Trophoblast cell (in vitro differentiated cells and primary cell): ENCODE data around the gene NT5DC1.

Experiments used
- DNase-seq, 2 donors: peaks; one replicate each; pipeline ENCODE4 v3.0.0-alpha.2; 2016
- H2AFZ ChIP-seq: 2 replicates; pipeline ENCODE4 v1.6.1; 2013; ENCODE audit warnings: low read length, moderate library complexity, mild to moderate bottlenecking; ENCODE audit not compliant: insufficient read depth, poor library complexity
- H2AK5ac ChIP-seq: 2 replicates; pipeline ENCODE4 v1.6.1; 2013; ENCODE audit warnings: mild to moderate bottlenecking, low read length
- H2BK120ac ChIP-seq: 2 replicates; pipeline ENCODE4 v1.6.1; 2013; ENCODE audit warnings: low read length, mild to moderate bottlenecking, moderate library complexity; ENCODE audit not compliant: insufficient read depth, poor library complexity
- H2BK12ac ChIP-seq: 2 replicates; pipeline ENCODE4 v1.6.1; 2013; ENCODE audit warnings: mild to moderate bottlenecking, low read length, moderate library complexity
- H2BK5ac ChIP-seq: 2 replicates; pipeline ENCODE4 v1.6.1; 2013; ENCODE audit warnings: low read length, low read depth, moderate library complexity, mild to moderate bottlenecking; ENCODE audit not compliant: poor library complexity
- H3K14ac ChIP-seq: 2 replicates; pipeline ENCODE4 v1.6.1; 2013; ENCODE audit warnings: mild to moderate bottlenecking, low read length
- H3K18ac ChIP-seq: 2 replicates; pipeline ENCODE4 v1.6.1; 2013; ENCODE audit warnings: mild to moderate bottlenecking, low read length
- H3K23ac ChIP-seq: 2 replicates; pipeline ENCODE4 v1.6.1; 2013; ENCODE audit warnings: low read length
- H3K27ac ChIP-seq: 2 replicates; pipeline ENCODE4 v1.5.1; 2013; ENCODE audit warnings: low read depth, mild to moderate bottlenecking, inconsistent platforms, low read length, moderate library complexity
- H3K27me3 ChIP-seq: 2 replicates; pipeline ENCODE4 v1.6.1; 2013; ENCODE audit warnings: inconsistent platforms, mild to moderate bottlenecking, low read length, moderate library complexity; ENCODE audit not compliant: insufficient read depth
- H3K36me3 ChIP-seq, 2 experiments: 1 replicate in 1 of 2; 2 replicates in 1 of 2; pipeline ENCODE4 v1.6.1; 2013; ENCODE audit warnings: low read length in 2 of 2, mild to moderate bottlenecking in 2 of 2, moderate library complexity in 1 of 2; ENCODE audit not compliant: insufficient read depth in 2 of 2, control insufficient read depth in 1 of 2
- H3K4ac ChIP-seq: 2 replicates; pipeline ENCODE4 v1.6.1; 2013; ENCODE audit warnings: low read depth, mild to moderate bottlenecking, low read length, moderate library complexity
- H3K4me1 ChIP-seq, 2 experiments: 1 replicate in 1 of 2; 2 replicates in 1 of 2; pipeline ENCODE4 v1.6.1; 2013; ENCODE audit warnings: low read length in 2 of 2, mild to moderate bottlenecking in 2 of 2, moderate library complexity in 1 of 2; ENCODE audit not compliant: insufficient read depth in 2 of 2, control insufficient read depth in 1 of 2
- H3K4me2 ChIP-seq: 2 replicates; pipeline ENCODE4 v1.6.1; 2013; ENCODE audit warnings: inconsistent platforms, mild to moderate bottlenecking, low read length, moderate library complexity
- H3K4me3 ChIP-seq: 2 replicates; pipeline ENCODE4 v1.5.1; 2013; ENCODE audit warnings: mild to moderate bottlenecking, low read depth, low read length, inconsistent platforms
- H3K79me1 ChIP-seq: one replicate; pipeline ENCODE4 v1.6.1; 2013; ENCODE audit warnings: low read length
- H3K79me2 ChIP-seq: 2 replicates; pipeline ENCODE4 v1.6.1; 2013; ENCODE audit warnings: low read length, mild to moderate bottlenecking; ENCODE audit not compliant: control insufficient read depth, insufficient read depth, poor library complexity
- H3K9ac ChIP-seq: 2 replicates; pipeline ENCODE4 v1.6.1; 2013; ENCODE audit warnings: mild to moderate bottlenecking, low read length
- H3K9me3 ChIP-seq: 2 replicates; pipeline ENCODE4 v1.6.1; 2013; ENCODE audit warnings: low read depth, mild to moderate bottlenecking, control low read depth, inconsistent platforms, low read length; ENCODE audit not compliant: insufficient read depth
- H4K12ac ChIP-seq: 2 replicates; pipeline ENCODE4 v1.6.1; 2013; ENCODE audit warnings: low read depth, mild to moderate bottlenecking, low read length, moderate library complexity
- H4K8ac ChIP-seq: 2 replicates; pipeline ENCODE4 v1.6.1; 2013; ENCODE audit warnings: low read depth, mild to moderate bottlenecking, low read length, moderate library complexity
- H4K91ac ChIP-seq: one replicate; pipeline ENCODE4 v1.6.1; 2013; ENCODE audit warnings: low read depth, mild to moderate bottlenecking, low read length, moderate library complexity
- WGBS: extraction: QIAGEN DNeasy Blood & Tissue Kit; methylation state at CpG from one replicate; pipeline ENCODE4 v1.1.7; 2013; ENCODE audit warnings: missing lambda C conversion rate; ENCODE audit not compliant: insufficient read length, insufficient coverage; ENCODE audit errors: extremely low coverage; 5-methylcytosine and 5-hydroxymethylcytosine counted together

NT5DC1 gene

DNA sequence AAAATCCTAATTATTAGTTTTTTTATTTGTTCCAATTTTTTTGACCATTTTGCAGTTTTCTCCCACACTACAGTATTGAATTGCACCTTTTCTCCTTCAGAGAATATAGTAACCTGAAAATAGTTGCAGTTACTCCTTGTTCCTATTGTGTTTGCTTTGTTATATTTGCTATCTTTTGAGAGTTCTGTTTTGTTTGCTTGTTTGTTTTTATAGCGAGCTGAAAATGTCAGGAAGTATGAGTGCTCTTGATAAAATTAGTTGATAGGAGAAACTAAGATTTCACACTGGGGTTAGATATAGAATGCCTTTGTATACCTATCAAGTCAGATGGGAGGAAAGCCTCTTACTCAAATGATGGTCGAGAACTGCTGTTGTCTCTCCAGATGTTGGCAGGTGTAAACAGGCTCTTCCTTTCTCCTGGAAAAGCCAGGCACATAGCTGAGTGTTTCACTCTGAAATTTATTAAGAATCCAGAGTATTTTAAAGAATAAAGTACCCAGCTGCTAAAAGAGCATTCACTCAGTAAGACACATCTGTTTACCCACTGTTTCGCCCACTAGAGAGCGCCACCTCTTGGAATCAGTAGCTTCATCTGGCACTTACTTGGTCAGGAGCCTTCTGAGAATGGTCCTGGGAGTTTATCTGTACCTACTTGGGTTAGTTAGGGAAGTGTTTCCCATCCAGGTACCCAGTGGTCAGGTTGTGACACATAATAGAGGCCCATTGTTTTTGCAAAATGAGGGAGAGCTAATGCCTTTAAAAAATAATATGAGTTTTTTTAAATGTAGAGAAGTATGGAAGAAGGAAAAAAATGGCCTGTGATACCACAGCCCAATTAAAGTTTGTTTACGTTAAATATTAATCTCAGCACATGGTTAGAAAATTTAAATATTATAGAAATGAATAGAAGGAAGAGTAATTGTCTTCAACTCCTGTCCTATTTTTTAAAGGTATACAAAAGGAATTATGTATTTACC, 11.2 kb downstream of the NT5DC1 start:
- Histone ChIP-seq H3K27ac (no peak overlapping the region), H3K23ac (no peak overlapping the region), H2AK5ac (no peak overlapping the region), H3K27me3 (no peaks in the 10 kb centered on the region), H3K36me3 (peaks cover 5 to 14% of the 10 kb centered on the region in 2 experiments), H4K8ac (no peak overlapping the region), H3K4me2 (no peak overlapping the region), H3K79me1 (no peaks in the 10 kb centered on the region), H4K91ac (no peak overlapping the region), H3K4me1 (no peaks in the 10 kb centered on the region), H2BK12ac (no peak overlapping the region), H3K9ac (no peak overlapping the region), H3K18ac (no peak overlapping the region), H3K79me2 (no peaks in the 10 kb centered on the region), H2BK5ac (no peak overlapping the region), H4K12ac (no peak overlapping the region), H2BK120ac (no peak overlapping the region), H3K14ac (no peak overlapping the region), H3K4ac (no peak overlapping the region), H2AFZ (no peak overlapping the region), H3K9me3 (no peaks in the 10 kb centered on the region), H3K4me3 (no peak overlapping the region)
- peak in 1 of 2 donors; percentile 43 for DNase-seq
- WGBS: no CpG with 5 or more reads among the region's 5 CpGs

DNA sequence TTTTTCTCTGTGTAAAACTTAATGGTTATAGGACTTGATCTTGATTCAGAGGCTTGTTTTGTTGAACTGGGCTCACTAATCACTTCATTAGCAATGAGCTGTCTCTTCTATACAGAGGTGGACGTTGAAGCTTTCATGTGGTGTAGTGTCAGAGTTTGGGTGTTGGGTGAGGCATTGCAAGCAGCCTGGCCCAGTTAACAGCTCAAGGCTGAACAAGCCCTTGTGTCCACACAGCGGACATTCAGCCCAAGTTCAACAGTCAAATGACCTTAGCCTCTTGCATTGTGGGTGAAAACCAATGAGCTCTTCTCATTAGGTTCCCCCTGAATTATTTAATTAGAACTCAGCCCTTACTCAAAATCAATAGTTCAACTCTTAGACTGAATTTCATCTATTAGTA, 12.7 kb downstream of the NT5DC1 start:
- no peak overlapping the region for H2BK120ac ChIP-seq
- no peak overlapping the region for H4K8ac ChIP-seq
- no peak overlapping the region for H2BK5ac ChIP-seq
- H4K91ac ChIP-seq: no peak overlapping the region
- H3K27me3 ChIP-seq: no peaks in the 10 kb centered on the region
- H3K4me3 ChIP-seq: no peak overlapping the region
- peaks cover 5 to 14% of the 10 kb centered on the region in 2 experiments for H3K36me3 ChIP-seq
- DNase-seq: no peak
- H2AFZ ChIP-seq: no peak overlapping the region
- no peak overlapping the region for H3K18ac ChIP-seq
- H3K27ac ChIP-seq: no peak overlapping the region
- no peaks in the 10 kb centered on the region for H3K79me1 ChIP-seq
- no peak overlapping the region for H2AK5ac ChIP-seq
- H3K79me2 ChIP-seq: no peaks in the 10 kb centered on the region
- no CpG with 5 or more reads among the region's 2 CpGs for WGBS
- H3K9me3 ChIP-seq: no peaks in the 10 kb centered on the region
- H3K9ac ChIP-seq: no peak overlapping the region
- no peak overlapping the region for H4K12ac ChIP-seq
- H3K4me1 ChIP-seq: no peaks in the 10 kb centered on the region
- no peak overlapping the region for H3K4me2 ChIP-seq
- no peak overlapping the region for H3K23ac ChIP-seq
- no peak overlapping the region for H3K14ac ChIP-seq
- no peak overlapping the region for H2BK12ac ChIP-seq
- H3K4ac ChIP-seq: no peak overlapping the region

DNA sequence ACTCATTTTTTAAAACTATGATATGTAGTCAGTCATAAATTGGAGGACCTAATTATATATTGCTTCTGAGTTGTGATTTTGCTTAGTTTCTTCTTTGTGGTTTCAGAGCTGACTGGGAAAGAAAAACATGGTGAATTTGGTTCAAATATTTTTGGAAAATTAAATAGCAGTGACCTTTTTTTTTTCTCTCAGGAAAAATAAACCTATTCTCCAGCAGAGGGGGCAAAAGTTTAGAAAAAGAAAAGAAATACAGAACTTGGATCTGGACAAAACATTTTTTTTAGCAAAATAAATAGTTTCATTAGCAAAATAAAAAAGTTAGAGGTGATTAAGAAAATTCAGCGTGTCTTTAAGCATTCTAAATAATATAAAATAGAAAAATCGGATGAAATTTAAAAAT, 15.1 kb downstream of the NT5DC1 start:
- Histone ChIP-seq H3K36me3 (peaks cover 5 to 9% of the 10 kb centered on the region in 2 experiments), H3K18ac (no peak overlapping the region)

DNA sequence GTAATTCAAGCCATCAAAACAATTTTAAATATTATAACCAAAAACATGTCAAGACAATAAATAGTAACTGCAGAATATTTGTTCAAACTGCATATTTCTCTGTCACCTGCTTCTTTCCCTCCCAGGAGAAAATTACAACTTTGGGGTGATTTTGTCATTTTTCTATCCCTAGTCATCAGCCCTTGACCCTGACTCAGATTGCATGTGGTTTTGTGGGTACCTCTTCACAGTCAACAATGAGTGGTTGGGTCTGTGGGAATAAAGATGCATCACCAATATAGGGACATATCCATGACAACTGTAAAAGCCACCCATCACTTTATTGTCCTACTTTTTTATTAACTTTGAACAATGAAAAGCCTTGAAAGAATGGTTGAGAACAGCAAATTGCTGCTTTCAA, 18.0 kb downstream of the NT5DC1 start:
- no peak for DNase-seq
- Histone ChIP-seq H3K9ac (no peak overlapping the region), H4K12ac (no peak overlapping the region), H4K91ac (no peak overlapping the region), H3K4me2 (no peak overlapping the region), H2AFZ (no peak overlapping the region), H3K27ac (no peak overlapping the region), H3K23ac (no peak overlapping the region), H4K8ac (no peak overlapping the region), H3K79me1 (no peaks in the 10 kb centered on the region), H3K18ac (no peak overlapping the region), H3K4ac (no peak overlapping the region), H3K9me3 (no peaks in the 10 kb centered on the region), H2BK12ac (no peak overlapping the region), H3K4me3 (no peak overlapping the region), H3K36me3 (peaks cover 4 to 5% of the 10 kb centered on the region in 2 experiments), H2BK120ac (no peak overlapping the region), H3K79me2 (no peaks in the 10 kb centered on the region), H3K27me3 (no peaks in the 10 kb centered on the region), H2BK5ac (no peak overlapping the region), H3K14ac (no peak overlapping the region), H3K4me1 (no peaks in the 10 kb centered on the region), H2AK5ac (no peak overlapping the region)

More for the DNA sequence above, 15.1 kb downstream of the NT5DC1 start:
- Histone ChIP-seq H3K27ac (no peak overlapping the region), H2AK5ac (no peak overlapping the region), H2BK120ac (no peak overlapping the region), H3K4me1 (no peaks in the 10 kb centered on the region), H2BK12ac (no peak overlapping the region), H3K79me2 (no peaks in the 10 kb centered on the region), H2BK5ac (no peak overlapping the region), H4K12ac (no peak overlapping the region), H3K4me2 (no peak overlapping the region), H3K9me3 (no peaks in the 10 kb centered on the region), H3K23ac (no peak overlapping the region), H3K4me3 (no peak overlapping the region), H3K9ac (no peak overlapping the region), H3K79me1 (no peaks in the 10 kb centered on the region), H4K8ac (no peak overlapping the region), H3K4ac (no peak overlapping the region), H4K91ac (no peak overlapping the region), H3K27me3 (no peaks in the 10 kb centered on the region), H2AFZ (no peak overlapping the region), H3K14ac (no peak overlapping the region)
- peak in 1 of 2 donors; percentile 24 for DNase-seq
- no CpG with 5 or more reads among the region's 2 CpGs for WGBS
